Measurements from ENCODE around the gene VGLL1. TPM values are rescaled to one million over a fixed set of nuclear protein-coding genes. Genes with fewer than 3 reads are reported as not detected.

The VGLL1 gene
- total and polyA plus RNA-seq, 10 donors = not detected

DNA sequence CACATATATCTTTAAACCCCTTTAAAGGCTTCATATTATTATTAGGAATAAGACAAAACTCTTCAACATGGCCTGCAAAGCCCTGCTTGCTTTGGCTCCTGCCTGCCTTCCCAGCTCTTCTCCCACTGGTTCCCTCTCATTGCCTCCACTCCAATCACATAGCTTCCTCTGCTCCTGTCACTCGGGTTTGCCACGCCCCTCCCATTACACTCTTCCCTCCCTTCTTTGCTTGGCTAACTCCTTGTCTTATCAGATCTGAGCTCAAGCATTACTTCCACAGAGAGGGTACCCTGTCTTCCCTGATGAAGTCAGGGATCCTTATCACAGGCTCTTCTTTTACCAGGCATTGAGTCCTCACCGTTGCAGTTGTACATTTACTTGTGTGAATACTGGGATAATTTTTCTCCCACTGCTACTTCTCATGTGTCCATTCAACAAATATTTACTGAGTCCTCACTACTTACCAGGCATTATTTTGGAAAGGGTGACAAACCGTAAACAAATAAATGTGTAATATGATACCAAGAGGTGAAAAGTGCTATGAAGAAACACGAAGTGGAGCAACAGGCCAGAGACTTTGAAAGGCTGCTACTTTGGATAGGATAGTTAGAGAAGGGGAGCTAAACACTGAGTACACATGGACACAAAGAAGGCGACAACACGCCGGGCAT is 3.2 kb upstream of the VGLL1 start:
- Histone ChIP-seq H3K27me3 (replicated peaks in 1 of 7) (no peaks in the 10 kb centered on the region), H3K4me3 (no peak overlapping the region), H3K27ac (no peak overlapping the region), H3K36me3 (no peaks in the 10 kb centered on the region), H3K4me1 (no peaks in the 10 kb centered on the region), H3K9me3 (no peaks in the 10 kb centered on the region)
- no peak for TF ChIP-seq POLR2A (IDR thresholded peaks at IDR 0.05)
- TF ChIP-seq POLR2AphosphoS5 (IDR thresholded peaks at IDR 0.05) = no peak
- TF ChIP-seq CTCF (IDR thresholded peaks at IDR 0.05 in 8 of 11, conservative IDR thresholded peaks at IDR 0.05 in 3 of 11) = no peak
- DNase-seq = no peak
- WGBS, 5 donors = 71 to 88% (median 81%) methylated on average over 8 of the region's 8 CpGs
- intact Hi-C loops (cut with DNase I; ENCODE audit: low total_unique reads) = no loop called here

- WGBS, 5 donors = 52 to 71% (median 55%) methylated on average over 2 of the region's 2 CpGs
- no peak overlapping the region for H3K4me3 ChIP-seq
- H3K27me3 ChIP-seq (replicated peaks in 1 of 7) = no peaks in the 10 kb centered on the region
- no peak for TF ChIP-seq POLR2AphosphoS5 (IDR thresholded peaks at IDR 0.05)
- no peak for TF ChIP-seq POLR2A (IDR thresholded peaks at IDR 0.05)
- TF ChIP-seq CTCF (IDR thresholded peaks at IDR 0.05 in 8 of 11, conservative IDR thresholded peaks at IDR 0.05 in 3 of 11) = no peak
- H3K27ac ChIP-seq = no peak overlapping the region
- H3K4me1 ChIP-seq = no peaks in the 10 kb centered on the region
- intact Hi-C loops (cut with DNase I; ENCODE audit: low total_unique reads) = no loop called here
- H3K9me3 ChIP-seq = no peaks in the 10 kb centered on the region
- no peak for DNase-seq
- H3K36me3 ChIP-seq = no peaks in the 10 kb centered on the region
Measured at GRCh38 chrX:136529795-136530194, 2.2 kb upstream of the VGLL1 start.

DNA sequence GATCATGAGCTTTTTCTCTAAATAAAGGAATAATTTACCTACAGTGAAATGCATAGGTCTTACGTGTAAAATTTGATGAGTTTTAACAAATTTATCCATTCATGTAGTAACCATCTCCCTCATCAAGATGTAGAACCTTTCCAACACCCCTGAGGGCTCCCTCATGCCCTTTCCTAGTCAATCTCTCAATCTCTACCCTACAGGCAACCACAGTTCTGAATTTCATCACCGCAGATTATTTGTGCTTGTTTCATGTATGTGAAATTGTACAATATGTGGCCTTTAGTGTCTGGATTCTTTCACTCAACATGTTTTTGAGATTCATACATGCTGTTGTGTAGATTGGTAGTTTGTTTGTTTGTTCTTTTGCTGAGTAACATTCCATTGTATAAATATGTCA is 2.1 kb downstream of the VGLL1 start:
- TF ChIP-seq POLR2AphosphoS5 (IDR thresholded peaks at IDR 0.05) (no peak), CTCF (IDR thresholded peaks at IDR 0.05 in 8 of 11, conservative IDR thresholded peaks at IDR 0.05 in 3 of 11) (no peak), POLR2A (IDR thresholded peaks at IDR 0.05) (no peak)
- no peaks in the 10 kb centered on the region for H3K9me3 ChIP-seq
- no peak overlapping the region for H3K27ac ChIP-seq
- peaks cover 0 to 3% (median 0%) of the 10 kb centered on the region in 7 donors for H3K27me3 ChIP-seq (replicated peaks in 1 of 7)
- H3K4me3 ChIP-seq = no peak overlapping the region
- DNase-seq = no peak
- intact Hi-C loops (cut with DNase I; ENCODE audit: low total_unique reads) = no loop called here
- no peaks in the 10 kb centered on the region for H3K4me1 ChIP-seq
- WGBS, 5 donors = 69 to 96% (median 90%) methylated on average over 2 of the region's 2 CpGs
- H3K36me3 ChIP-seq = no peaks in the 10 kb centered on the region

GRCh38 chrX:136538811-136539210 is 6.8 kb downstream of the VGLL1 start:
- DNase-seq = no peak
- Histone ChIP-seq H3K36me3 (no peaks in the 10 kb centered on the region), H3K27me3 (replicated peaks in 1 of 7) (peaks cover 0 to 3% (median 0%) of the 10 kb centered on the region in 7 donors), H3K27ac (no peak overlapping the region), H3K4me3 (no peak overlapping the region), H3K4me1 (no peaks in the 10 kb centered on the region), H3K9me3 (no peaks in the 10 kb centered on the region)
- intact Hi-C loops (cut with DNase I; ENCODE audit: low total_unique reads) = no loop called here
- WGBS, 5 donors = 53 to 79% (median 71%) methylated on average over 2 of the region's 2 CpGs
- TF ChIP-seq CTCF (IDR thresholded peaks at IDR 0.05 in 8 of 11, conservative IDR thresholded peaks at IDR 0.05 in 3 of 11) (no peak), POLR2A (IDR thresholded peaks at IDR 0.05) (no peak), POLR2AphosphoS5 (IDR thresholded peaks at IDR 0.05) (no peak)

All from spleen (tissue), 11 donors.